H1 (cell line): ENCODE data around the gene REELD1.

ENCODE experiments used
- CEBPB ChIP-seq: IDR thresholded peaks from 2 replicates; pipeline ENCODE4 v1.6.1; 2012; ENCODE audit warnings: low read depth, low read length
- EZH2 ChIP-seq: fragments of 200-600 bp; sonication (generic); IDR thresholded peaks from 2 replicates; pipeline ENCODE4 v1.7.1; 2012; ENCODE audit warnings: low read depth, mild to moderate bottlenecking, moderate library complexity, low read length, inconsistent platforms; ENCODE audit not compliant: severe bottlenecking
- GABPA ChIP-seq: IDR thresholded peaks from 2 replicates; pipeline ENCODE4 v1.6.1; 2011; ENCODE audit warnings: mild to moderate bottlenecking, low read length, moderate library complexity, borderline replicate concordance; ENCODE audit not compliant: insufficient read depth
- KDM1A ChIP-seq: fragments of 200-600, 300-600 bp; sonication (generic); IDR thresholded peaks from 2 replicates; pipeline ENCODE4 v1.7.1; 2016; ENCODE audit warnings: mild to moderate bottlenecking, low read length, borderline replicate concordance
- POLR2A ChIP-seq, 2 experiments: IDR thresholded peaks; 1 replicate in 1 of 2; 2 replicates in 1 of 2; pipeline ENCODE4 v1.6.1; 2011; ENCODE audit warnings: low read depth in 2 of 2, low read length in 2 of 2, mild to moderate bottlenecking in 2 of 2; ENCODE audit errors: control extremely low read depth in 1 of 2
- POLR2AphosphoS5 ChIP-seq: IDR thresholded peaks from 2 replicates; pipeline ENCODE4 v1.6.1; 2011; ENCODE audit warnings: low read depth, low read length
- SUZ12 ChIP-seq: fragments of 200-600 bp; sonication (generic); IDR thresholded peaks from 2 replicates; pipeline ENCODE4 v1.6.1; 2012; ENCODE audit warnings: mild to moderate bottlenecking, inconsistent platforms, low read length, moderate library complexity, mixed read lengths
- TAF1 ChIP-seq: IDR thresholded peaks from 2 replicates; pipeline ENCODE4 v1.6.1; 2011; ENCODE audit warnings: mild to moderate bottlenecking, low read depth, low read length
- YY1 ChIP-seq: IDR thresholded peaks from 2 replicates; pipeline ENCODE4 v1.6.1; 2011; ENCODE audit warnings: low read depth, mild to moderate bottlenecking, low read length
- ZNF274 ChIP-seq: IDR thresholded peaks from 2 replicates; pipeline ENCODE4 v1.7.0; 2012; ENCODE audit warnings: low read length, borderline replicate concordance; ENCODE audit errors: extremely low read depth
- TF ChIP-seq, protein P1 (sequence below), 3 experiments: IDR thresholded peaks; 1 replicate in 2 of 3; 2 replicates in 1 of 3; pipeline versions ENCODE4 v1.5.1 to v1.6.1; 2011; ENCODE audit warnings: low read length in 3 of 3, mild to moderate bottlenecking in 3 of 3, inconsistent platforms in 2 of 3, low read depth in 1 of 3, moderate library complexity in 1 of 3; ENCODE audit not compliant: insufficient read depth in 1 of 3; ENCODE audit errors: control extremely low read depth in 1 of 3
- TF ChIP-seq, protein P2 (sequence below): IDR thresholded peaks from 2 replicates; pipeline ENCODE4 v1.6.1; 2011; ENCODE audit warnings: low read depth, mild to moderate bottlenecking, low read length; ENCODE audit not compliant: insufficient read depth
- TF ChIP-seq, protein P3 (sequence below): IDR thresholded peaks from 2 replicates; pipeline ENCODE4 v1.6.1; 2012; ENCODE audit warnings: inconsistent platforms

DNA sequence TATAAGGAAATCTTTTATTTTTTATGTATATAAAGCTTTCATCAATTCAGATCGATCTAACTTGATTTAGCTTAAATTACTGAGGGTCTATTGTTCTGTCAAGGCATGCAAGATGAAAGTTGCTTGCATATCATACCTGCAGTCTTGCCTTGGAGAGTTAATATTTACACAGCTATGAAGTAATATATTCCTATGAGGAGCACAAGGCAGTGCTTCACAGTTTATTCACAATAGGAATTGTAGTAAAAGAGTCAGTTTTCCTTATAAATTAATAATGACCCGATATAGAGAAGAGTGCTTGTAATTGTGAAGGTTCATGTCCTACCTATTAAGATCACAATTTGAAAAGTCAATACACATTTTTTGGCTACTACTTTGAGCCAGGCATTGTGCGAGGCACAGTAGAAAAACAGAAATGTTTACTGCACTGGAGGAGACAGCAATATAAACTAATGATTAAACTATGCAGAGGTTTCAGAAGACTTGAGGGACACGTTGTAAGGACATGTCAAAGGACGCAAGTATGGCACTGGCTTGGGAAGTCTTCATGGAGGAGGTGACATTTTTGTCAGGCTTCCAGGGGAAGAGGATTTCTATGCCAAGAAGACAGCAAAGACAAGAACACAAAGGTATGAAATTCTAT, 38.8 kb downstream of the REELD1 start:
- TF ChIP-seq, protein P1, sequence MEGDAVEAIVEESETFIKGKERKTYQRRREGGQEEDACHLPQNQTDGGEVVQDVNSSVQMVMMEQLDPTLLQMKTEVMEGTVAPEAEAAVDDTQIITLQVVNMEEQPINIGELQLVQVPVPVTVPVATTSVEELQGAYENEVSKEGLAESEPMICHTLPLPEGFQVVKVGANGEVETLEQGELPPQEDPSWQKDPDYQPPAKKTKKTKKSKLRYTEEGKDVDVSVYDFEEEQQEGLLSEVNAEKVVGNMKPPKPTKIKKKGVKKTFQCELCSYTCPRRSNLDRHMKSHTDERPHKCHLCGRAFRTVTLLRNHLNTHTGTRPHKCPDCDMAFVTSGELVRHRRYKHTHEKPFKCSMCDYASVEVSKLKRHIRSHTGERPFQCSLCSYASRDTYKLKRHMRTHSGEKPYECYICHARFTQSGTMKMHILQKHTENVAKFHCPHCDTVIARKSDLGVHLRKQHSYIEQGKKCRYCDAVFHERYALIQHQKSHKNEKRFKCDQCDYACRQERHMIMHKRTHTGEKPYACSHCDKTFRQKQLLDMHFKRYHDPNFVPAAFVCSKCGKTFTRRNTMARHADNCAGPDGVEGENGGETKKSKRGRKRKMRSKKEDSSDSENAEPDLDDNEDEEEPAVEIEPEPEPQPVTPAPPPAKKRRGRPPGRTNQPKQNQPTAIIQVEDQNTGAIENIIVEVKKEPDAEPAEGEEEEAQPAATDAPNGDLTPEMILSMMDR (IDR thresholded peaks at IDR 0.05; ENCODE audit: control extremely low read depth in 1 of 3, insufficient read depth in 1 of 3, low read depth in 1 of 3, low read length in 3 of 3), result no peak
- TF ChIP-seq GABPA (no peak), CEBPB (no peak), TAF1 (no peak), SUZ12 (no peak), KDM1A (no peak), POLR2A (IDR thresholded peaks at IDR 0.05; ENCODE audit: control extremely low read depth in 1 of 2, low read depth in 2 of 2, low read length in 2 of 2) (no peak), ZNF274 (no peak), POLR2AphosphoS5 (no peak), YY1 (no peak), EZH2 (no peak)
- TF ChIP-seq, protein P2, sequence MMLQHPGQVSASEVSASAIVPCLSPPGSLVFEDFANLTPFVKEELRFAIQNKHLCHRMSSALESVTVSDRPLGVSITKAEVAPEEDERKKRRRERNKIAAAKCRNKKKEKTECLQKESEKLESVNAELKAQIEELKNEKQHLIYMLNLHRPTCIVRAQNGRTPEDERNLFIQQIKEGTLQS, result no peak
- TF ChIP-seq, protein P3, sequence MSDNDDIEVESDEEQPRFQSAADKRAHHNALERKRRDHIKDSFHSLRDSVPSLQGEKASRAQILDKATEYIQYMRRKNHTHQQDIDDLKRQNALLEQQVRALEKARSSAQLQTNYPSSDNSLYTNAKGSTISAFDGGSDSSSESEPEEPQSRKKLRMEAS, result no peak
